Testis (tissue), 3 donors: Measurements from ENCODE around the gene MEMO1. TPM values are rescaled to one million over a fixed set of nuclear protein-coding genes. Genes with fewer than 3 reads are reported as not detected.
A peak's percentile ranks its signal among the peaks of the same experiment; 100 is the strongest.
"Not testable (repeated sequence)": the region's sequence is repeated elsewhere in the genome, so short reads cannot be mapped to it uniquely, and the experiment has no call there.

Experiments
- DNase-seq: peaks from one replicate; pipeline ENCODE4 v3.0.0-alpha.2; 2019
- H3K27ac ChIP-seq, 2 donors: fragments of 200-600 bp; sonication (generic); one replicate each; pipeline ENCODE4 v1.5.1; 2019
- H3K27me3 ChIP-seq: fragments of 200-600 bp; sonication (generic); one replicate; pipeline ENCODE4 v1.5.1; 2019
- H3K36me3 ChIP-seq: fragments of 200-600 bp; sonication (generic); one replicate; pipeline ENCODE4 v1.5.1; 2017; ENCODE audit warnings: low read depth; ENCODE audit errors: missing control alignments
- H3K4me1 ChIP-seq: fragments of 200-600 bp; sonication (generic); one replicate; pipeline ENCODE4 v1.5.1; 2019
- H3K4me3 ChIP-seq, 2 donors: fragments of 200-600 bp; sonication (generic); one replicate each; pipeline ENCODE4 v1.5.1; 2017 to 2019
- H3K9me3 ChIP-seq: fragments of 200-600 bp; sonication (generic); one replicate; pipeline ENCODE4 v1.5.1; 2017
- POLR2A ChIP-seq: fragments of 450-650 bp; IDR thresholded peaks from one replicate; pipeline ENCODE4 v1.6.1; 2017; ENCODE audit warnings: antibody characterized with exemption, mild to moderate bottlenecking, moderate library complexity
- WGBS, 2 donors: methylation state at CpG; one replicate each; pipeline ENCODE4 v1.1.5; 2018; 5-methylcytosine and 5-hydroxymethylcytosine counted together
- intact Hi-C: fragments of 100-400 bp; cut with DNase I; formaldehyde crosslinking; loops from one replicate; pipeline ENCODE4 v1.15.1; 2023; ENCODE audit warnings: low total_unique reads
- polyA plus RNA-seq: library from polyadenylated mRNA; stranded (reverse); fragments of 350-450 nt; fragmentation: Illumina TruSeq; extraction: RNeasy Lipid Tissue Mini Kit (QIAGEN cat#74804); gene quantifications from one replicate; pipeline ENCODE4 v1.2.3, GENCODE V29; 2014; ENCODE audit warnings: low read depth, low replicate concordance; ENCODE audit not compliant: insufficient read depth
- total RNA-seq, 2 donors: library from RNA; depleted of rRNA; stranded (reverse); fragments of >200 nt; gene quantifications; one replicate each; pipeline ENCODE4 v1.2.3, GENCODE V29; 2016
- TF ChIP-seq, protein P1 (sequence below), 3 experiments: fragments of 450-650 bp in 2 of 3; fragments of 200-600 bp in 1 of 3; sonication (generic) in 1 of 3; IDR thresholded peaks; one replicate each; pipeline ENCODE4 v1.5.1; 2016 to 2019; ENCODE audit warnings: antibody characterized with exemption in 3 of 3, mild to moderate bottlenecking in 2 of 3, moderate library complexity in 1 of 3

The MEMO1 gene
- total and polyA plus RNA-seq, 3 donors from 2014 or later, result 59.9 to 167 (median 61.1) TPM

DNA sequence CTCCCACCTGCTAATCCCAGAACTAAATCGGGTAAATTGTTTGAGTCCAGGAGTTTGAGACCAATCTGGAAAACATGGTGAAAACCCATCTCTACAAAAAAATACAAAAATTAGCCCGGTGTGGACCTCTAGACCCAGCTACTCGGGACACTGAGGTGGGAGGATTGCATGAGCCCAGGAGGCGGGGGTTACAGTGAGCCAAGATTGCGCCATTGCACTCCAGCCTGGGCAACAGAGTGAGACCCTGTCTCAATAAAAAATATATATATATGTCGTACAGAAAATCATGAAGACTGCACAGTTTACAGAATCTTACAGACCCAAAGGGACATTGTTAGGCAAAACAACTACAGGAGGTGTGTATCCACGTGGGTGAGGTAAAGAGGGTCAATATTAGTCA, 32.8 kb upstream of the MEMO1 start:
- no peak overlapping the region for H3K27ac ChIP-seq

DNA sequence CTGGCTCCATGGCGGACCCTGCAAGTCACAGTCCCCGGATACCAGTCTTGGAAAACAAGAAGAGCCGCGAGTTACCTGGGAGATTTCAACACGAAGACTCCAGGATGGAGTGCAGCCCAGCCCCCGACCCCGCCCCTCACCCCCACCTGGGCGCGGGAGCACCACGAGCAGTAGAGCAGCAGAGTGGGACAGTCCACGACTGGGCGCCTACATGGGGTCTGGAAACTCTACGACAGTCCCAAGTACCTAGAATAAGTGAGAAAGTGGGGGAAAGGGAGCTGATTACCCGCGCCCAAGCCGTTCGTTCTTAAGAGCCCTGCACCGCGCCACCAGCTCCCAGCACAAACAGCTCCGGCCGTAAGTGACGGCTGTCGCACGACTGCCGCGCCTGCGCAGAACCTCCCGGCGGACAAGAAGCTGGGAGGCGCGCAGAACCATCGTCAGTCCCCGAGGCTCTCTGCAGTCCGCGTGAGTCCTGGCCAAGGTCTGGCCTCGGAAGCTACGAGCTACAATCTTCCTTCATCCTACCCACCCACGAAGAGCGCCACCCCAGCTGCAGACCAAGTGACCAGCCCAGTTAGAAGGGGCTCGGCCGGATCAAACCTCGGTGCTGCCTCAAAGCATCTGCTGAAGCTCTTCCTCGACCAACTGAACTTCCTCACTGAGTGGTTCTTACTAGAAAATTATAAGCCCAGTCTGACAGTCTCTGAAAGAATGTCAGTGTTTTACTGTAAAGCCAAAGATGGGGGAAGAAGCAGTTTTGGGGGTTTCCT, 28.8 kb upstream of the MEMO1 start, which contains the start of gene DPY30:
Gene DPY30, minus strand, starts transcription at position 359 of the 773 bp plus-strand sequence. Its CDS starts 349 bp downstream, at position 10.
- intact Hi-C loops, result no loop called here
- Histone ChIP-seq H3K36me3 (no peaks in the 10 kb centered on the region), H3K4me1 (peaks cover 5% of the 10 kb centered on the region), H3K9me3 (no peaks in the 10 kb centered on the region), H3K27me3 (no peaks in the 10 kb centered on the region), H3K27ac (peak within 1 kb of the TSS; percentile 79 to 83), H3K4me3 (peak within 1 kb of the TSS; percentile 71 to 97)
- peak; percentile 95 for DNase-seq
- TF ChIP-seq, protein P1, sequence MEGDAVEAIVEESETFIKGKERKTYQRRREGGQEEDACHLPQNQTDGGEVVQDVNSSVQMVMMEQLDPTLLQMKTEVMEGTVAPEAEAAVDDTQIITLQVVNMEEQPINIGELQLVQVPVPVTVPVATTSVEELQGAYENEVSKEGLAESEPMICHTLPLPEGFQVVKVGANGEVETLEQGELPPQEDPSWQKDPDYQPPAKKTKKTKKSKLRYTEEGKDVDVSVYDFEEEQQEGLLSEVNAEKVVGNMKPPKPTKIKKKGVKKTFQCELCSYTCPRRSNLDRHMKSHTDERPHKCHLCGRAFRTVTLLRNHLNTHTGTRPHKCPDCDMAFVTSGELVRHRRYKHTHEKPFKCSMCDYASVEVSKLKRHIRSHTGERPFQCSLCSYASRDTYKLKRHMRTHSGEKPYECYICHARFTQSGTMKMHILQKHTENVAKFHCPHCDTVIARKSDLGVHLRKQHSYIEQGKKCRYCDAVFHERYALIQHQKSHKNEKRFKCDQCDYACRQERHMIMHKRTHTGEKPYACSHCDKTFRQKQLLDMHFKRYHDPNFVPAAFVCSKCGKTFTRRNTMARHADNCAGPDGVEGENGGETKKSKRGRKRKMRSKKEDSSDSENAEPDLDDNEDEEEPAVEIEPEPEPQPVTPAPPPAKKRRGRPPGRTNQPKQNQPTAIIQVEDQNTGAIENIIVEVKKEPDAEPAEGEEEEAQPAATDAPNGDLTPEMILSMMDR (IDR thresholded peaks at IDR 0.05), result no peak
- TF ChIP-seq POLR2A, result peak; percentile 18
- WGBS, 2 donors, result 0% methylated on average over 18 to 42 of the region's 43 CpGs

More for the DNA sequence above, 32.8 kb upstream of the MEMO1 start:
- H3K4me3 ChIP-seq, result no peak overlapping the region
- intact Hi-C loops, result no loop called here
- H3K27me3 ChIP-seq, result no peaks in the 10 kb centered on the region
- TF ChIP-seq, protein P1 (IDR thresholded peaks at IDR 0.05), result no peak
- no peak for TF ChIP-seq POLR2A
- DNase-seq, result no peak
- peaks cover 5% of the 10 kb centered on the region for H3K4me1 ChIP-seq
- 81 to 82% methylated on average over 7 of the region's 7 CpGs for WGBS, 2 donors
- no peaks in the 10 kb centered on the region for H3K9me3 ChIP-seq
- H3K36me3 ChIP-seq, result no peaks in the 10 kb centered on the region

DNA sequence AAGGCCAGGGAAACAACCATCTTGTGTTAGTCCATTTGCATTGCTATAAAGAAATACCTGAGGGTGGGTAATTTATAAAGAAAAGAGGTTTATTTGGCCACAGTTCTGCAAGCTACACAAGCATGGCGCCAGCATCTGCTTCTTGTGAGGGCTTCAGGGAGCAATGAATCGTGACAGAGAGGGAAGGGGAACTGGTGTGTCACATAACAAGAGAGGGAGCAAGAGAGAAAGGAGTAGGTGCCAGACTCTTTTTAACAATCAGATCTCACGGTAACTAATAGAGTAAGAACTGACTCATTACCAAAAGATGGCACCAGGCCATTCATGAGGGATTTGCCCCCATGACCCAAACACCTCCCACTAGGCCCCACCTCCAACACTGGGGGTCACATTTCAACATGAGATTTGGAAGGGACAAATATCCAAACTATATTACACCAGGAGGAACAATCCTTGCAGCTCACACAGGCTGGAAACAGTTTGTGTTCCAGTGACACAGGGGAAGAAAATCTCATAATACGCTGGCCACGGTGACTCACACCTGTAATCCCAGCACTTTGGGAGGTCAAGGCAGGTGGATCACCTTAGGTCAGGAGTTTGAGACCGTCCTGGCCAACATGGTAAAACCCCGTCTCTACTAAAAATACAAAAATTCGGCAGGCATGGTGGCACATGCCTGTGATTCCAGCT, 23.5 kb upstream of the MEMO1 start:
- 90 to 91% methylated on average over 8 of the region's 8 CpGs for WGBS, 2 donors
- intact Hi-C loops, H3K4me3 ChIP-seq, H3K9me3 ChIP-seq, H3K4me1 ChIP-seq, DNase-seq, H3K27ac ChIP-seq, H3K36me3 ChIP-seq, H3K27me3 ChIP-seq: not testable (repeated sequence)

DNA sequence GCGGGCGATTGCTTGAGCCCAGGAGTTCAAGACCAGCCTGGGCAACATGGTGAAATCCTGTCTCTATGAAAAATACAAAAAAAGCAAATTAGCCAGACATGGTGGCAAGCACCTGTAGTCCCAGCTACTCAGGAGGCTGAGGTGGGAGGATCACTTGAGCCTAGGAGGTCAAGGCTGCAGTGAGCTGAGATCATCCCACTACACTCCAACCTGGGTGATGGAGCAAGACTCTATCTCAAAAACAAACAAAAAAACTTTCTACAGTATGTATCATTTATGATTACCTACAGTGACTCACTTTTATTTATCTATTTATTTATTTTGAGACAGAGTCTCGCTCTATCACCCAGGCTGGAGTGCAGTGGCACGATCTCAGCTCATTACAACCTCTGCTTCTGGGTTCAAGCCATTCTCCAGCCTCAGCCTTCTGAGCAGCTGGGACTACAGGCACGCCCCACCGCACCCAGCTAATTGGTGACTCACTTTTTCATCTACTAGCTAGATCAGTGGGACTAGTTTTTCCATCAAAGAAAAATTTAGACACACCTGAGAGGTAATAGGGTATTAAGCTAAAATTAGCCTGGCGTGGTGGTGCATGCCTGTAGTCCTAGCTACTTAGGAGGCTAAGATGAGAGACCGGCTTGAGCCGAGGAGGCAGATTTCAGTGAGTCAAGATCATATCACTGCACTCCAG, 8.1 kb upstream of the MEMO1 start:
- intact Hi-C loops, result loop anchor here (10.0 kb wide), 1 partner anchor 46 kb away; the partner anchor contains the start of gene SPAST
- not testable (repeated sequence) for H3K36me3 ChIP-seq, H3K27me3 ChIP-seq, H3K4me3 ChIP-seq, H3K9me3 ChIP-seq, H3K27ac ChIP-seq, DNase-seq, H3K4me1 ChIP-seq
- 95 to 96% methylated on average over 9 of the region's 9 CpGs for WGBS, 2 donors

DNA sequence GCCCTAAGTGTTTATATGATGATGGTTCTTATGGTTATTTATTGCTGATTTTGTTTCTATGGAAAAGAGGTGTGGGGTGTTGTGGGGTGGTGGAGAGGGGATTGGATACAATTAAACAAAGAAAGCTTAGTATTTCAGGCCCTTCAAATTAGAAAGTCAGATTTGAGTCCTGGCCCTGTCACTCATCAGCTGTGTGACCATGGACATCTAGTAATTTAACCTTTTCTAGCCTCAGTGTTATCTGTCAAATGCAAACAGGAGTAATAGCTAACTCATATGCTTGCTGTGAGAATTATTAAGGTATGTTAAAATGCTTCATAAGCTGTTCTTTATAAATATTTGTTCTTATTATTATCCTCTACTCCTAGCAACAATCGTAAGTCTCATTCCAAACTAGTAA, 2.1 kb upstream of the MEMO1 start:
- 86 to 91% methylated on average over 1 of the region's 1 CpG for WGBS, 2 donors

More for the DNA sequence above, 2.1 kb upstream of the MEMO1 start:
- no peak overlapping the region for H3K4me3 ChIP-seq
- H3K9me3 ChIP-seq, result no peaks in the 10 kb centered on the region
- no peak for DNase-seq
- H3K36me3 ChIP-seq, result no peaks in the 10 kb centered on the region
- intact Hi-C loops, result loop anchor here (10.0 kb wide), 1 partner anchor 52 kb away; the partner anchor contains the start of gene SPAST
- peaks cover 18% of the 10 kb centered on the region for H3K4me1 ChIP-seq
- H3K27me3 ChIP-seq, result no peaks in the 10 kb centered on the region
- TF ChIP-seq, protein P1 (IDR thresholded peaks at IDR 0.05), result no peak
- no peak for TF ChIP-seq POLR2A
- no peak overlapping the region for H3K27ac ChIP-seq
